ENCODE results near the gene SGPL1.
"Not testable (repeated sequence)": the region's sequence is repeated elsewhere in the genome, so short reads cannot be mapped to it uniquely, and the experiment has no call there.

Gene SGPL1

DNA sequence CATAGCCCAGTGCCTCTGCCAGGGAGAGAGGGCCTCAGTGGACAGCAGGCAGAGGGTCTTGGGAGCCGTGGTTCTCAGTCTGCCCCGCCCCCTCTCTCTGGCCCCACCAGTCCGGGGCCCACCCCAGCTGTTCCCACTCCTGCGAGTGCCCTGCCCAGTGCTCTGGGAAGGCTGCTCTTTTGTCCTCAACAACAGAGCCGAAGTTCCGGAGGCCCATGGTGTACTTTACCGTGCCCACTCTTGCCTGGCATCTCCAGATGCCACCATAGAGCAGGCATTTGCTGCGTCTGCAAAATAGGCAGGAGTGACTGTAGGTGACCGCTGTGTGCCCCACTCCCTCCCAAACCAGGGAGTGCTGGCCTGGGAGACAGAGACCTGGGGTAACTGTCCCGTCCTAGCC lies 101.9 kb downstream of the SGPL1 start:
- Mint-ChIP-seq H3K36me3 (no peaks in the 10 kb centered on the region), H3K4me3 (no peak overlapping the region), H3K27ac (no peak overlapping the region), H3K9me3 (no peaks in the 10 kb centered on the region), H3K4me1 (no peaks in the 10 kb centered on the region)
- DNase-seq (ENCODE audit: low spot score in 2 of 2) (no peak), ATAC-seq (no peak)

DNA sequence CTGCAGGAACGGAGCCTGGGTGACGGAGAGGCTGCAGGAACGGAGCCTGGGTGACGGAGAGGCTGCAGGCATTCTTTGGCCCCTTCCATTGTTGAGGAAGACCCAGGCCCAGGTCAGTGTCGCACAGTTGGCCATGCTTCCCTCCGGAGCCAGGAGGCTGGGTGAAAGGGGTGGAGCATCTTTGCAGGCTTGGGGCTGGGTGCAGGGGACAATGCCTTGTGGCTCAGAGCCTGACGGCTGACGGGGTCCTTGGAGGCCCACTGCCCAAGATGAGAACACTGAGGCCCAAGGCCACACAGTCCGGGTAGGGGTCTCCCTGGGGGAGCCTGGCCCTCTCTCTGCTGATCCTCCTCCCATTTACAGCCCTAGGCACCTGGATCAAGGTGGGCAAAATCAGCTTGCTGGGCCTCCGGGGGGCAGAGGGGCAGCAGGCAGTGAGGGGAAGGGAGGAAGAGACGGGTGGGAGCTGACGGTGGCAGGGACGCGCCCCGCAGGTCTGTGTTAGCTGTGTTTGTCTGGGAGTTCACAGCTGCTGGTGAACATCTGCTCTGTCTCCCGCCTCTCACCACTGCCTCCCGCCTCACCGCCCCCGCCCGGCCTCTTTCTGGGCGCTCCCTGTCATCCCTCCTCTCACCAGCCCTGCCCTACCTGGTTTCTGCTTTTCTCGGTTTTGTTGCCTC lies 103.2 kb downstream of the SGPL1 start:
- Mint-ChIP-seq H3K9me3 (no peaks in the 10 kb centered on the region), H3K4me1 (no peaks in the 10 kb centered on the region), H3K36me3 (no peaks in the 10 kb centered on the region), H3K27ac (no peak overlapping the region), H3K4me3 (no peak overlapping the region)
- DNase-seq (ENCODE audit: low spot score in 2 of 2), result no peak
- no peak for ATAC-seq

- ATAC-seq; H3K27ac Mint-ChIP-seq; H3K4me1 Mint-ChIP-seq; H3K9me3 Mint-ChIP-seq; H3K36me3 Mint-ChIP-seq; H3K4me3 Mint-ChIP-seq; DNase-seq (ENCODE audit: low spot score in 2 of 2): not testable (repeated sequence)
These were observed 104.2 kb downstream of the SGPL1 start for GRCh38 chr10:70919906-70920305.

GRCh38 chr10:70920519-70920918 lies 104.8 kb downstream of the SGPL1 start:
- Mint-ChIP-seq H3K4me3 (no peak overlapping the region), H3K9me3 (no peaks in the 10 kb centered on the region), H3K27ac (no peak overlapping the region), H3K4me1 (peaks cover 7% of the 10 kb centered on the region), H3K36me3 (no peaks in the 10 kb centered on the region)
- DNase-seq (ENCODE audit: low spot score in 2 of 2) (no peak), ATAC-seq (no peak)

DNA sequence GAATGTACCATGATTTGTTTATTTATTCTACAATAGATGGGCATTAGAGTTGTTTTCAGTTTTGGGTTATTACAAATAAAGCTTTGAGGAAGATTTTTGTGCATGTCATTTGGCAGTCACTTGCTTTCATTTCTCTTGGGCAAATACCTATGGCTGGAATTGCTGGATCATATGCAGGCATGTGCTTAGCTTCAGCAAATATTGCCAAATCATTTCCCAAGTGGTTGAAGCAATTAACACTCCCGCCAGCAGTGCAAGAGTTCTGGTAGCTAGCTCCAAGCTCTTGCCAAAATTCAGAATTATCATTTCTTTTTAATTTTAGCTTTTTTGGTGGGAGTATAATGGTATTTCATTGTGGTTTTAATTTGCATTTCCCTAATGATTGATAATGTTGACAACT lies 105.5 kb downstream of the SGPL1 start:
- H3K4me1 Mint-ChIP-seq, result peaks cover 8% of the 10 kb centered on the region
- no peak overlapping the region for H3K4me3 Mint-ChIP-seq
- H3K9me3 Mint-ChIP-seq, result no peaks in the 10 kb centered on the region
- H3K36me3 Mint-ChIP-seq, result no peaks in the 10 kb centered on the region
- no peak for ATAC-seq
- H3K27ac Mint-ChIP-seq, result no peak overlapping the region
- no peak for DNase-seq (ENCODE audit: low spot score in 2 of 2)

- ATAC-seq, result no peak
- no peaks in the 10 kb centered on the region for H3K9me3 Mint-ChIP-seq
- no peak overlapping the region for H3K4me3 Mint-ChIP-seq
- no peak overlapping the region for H3K27ac Mint-ChIP-seq
- DNase-seq (ENCODE audit: low spot score in 2 of 2), result no peak
- H3K36me3 Mint-ChIP-seq, result no peaks in the 10 kb centered on the region
- H3K4me1 Mint-ChIP-seq, result peaks cover 8% of the 10 kb centered on the region
These were observed 107.9 kb downstream of the SGPL1 start for GRCh38 chr10:70923696-70924095.

DNA sequence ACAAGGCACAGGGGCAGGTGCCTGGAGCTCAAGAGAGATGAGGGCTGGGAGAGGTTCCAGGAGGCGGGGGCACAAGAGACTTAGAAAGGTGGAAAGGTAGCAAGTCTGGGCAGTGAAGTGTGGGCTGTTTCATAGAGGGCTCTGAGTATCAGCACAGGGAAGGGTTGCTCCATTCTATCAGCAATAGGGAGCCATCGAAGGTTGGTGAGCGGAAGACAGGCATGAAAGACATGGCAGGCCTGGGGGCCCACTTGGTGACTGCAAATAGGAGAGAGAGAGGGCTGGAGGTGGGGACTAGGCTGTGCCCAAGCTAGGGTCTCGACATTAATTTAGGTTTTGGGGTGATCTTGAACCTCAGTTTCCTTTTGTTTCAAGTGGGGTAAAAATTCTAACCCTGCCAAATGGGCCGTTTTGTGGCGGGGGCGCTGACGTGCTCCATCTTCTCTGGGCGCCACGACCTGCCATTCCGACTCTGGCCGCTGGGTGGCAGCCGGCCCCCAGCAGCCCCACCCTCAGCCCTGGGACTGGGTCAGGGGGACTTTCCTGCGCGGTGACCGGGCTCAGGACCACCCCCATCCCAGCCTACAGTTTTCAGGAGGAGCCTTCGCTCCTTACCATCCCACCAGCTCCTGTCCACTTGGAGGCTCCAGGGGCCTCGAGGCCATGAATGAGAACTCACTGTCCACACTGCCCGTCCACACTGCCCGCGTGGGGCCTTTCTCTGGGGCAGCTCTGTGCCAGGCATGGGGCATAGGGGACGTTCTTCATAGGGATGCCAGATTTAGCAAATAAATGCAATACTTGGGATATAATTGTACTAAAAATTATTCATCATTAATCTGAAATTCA lies 109.9 kb downstream of the SGPL1 start:
- peak; percentile 64 for ATAC-seq
- Mint-ChIP-seq H3K9me3 (no peaks in the 10 kb centered on the region), H3K36me3 (no peaks in the 10 kb centered on the region), H3K4me3 (no peak overlapping the region), H3K4me1 (peaks cover 8% of the 10 kb centered on the region), H3K27ac (peak overlapping the region; percentile 26)
- peak; percentile 67 to 79 for DNase-seq (ENCODE audit: low spot score in 2 of 2)

GRCh38 chr10:70926226-70927000 lies 110.7 kb downstream of the SGPL1 start:
- Mint-ChIP-seq H3K4me3 (no peak overlapping the region), H3K27ac (no peak overlapping the region), H3K4me1 (peaks cover 11% of the 10 kb centered on the region), H3K36me3 (no peaks in the 10 kb centered on the region), H3K9me3 (no peaks in the 10 kb centered on the region)
- DNase-seq (ENCODE audit: low spot score in 2 of 2) (no peak), ATAC-seq (no peak)

- Mint-ChIP-seq H3K36me3 (no peaks in the 10 kb centered on the region), H3K9me3 (no peaks in the 10 kb centered on the region), H3K4me1 (peaks cover 14% of the 10 kb centered on the region), H3K4me3 (no peak overlapping the region), H3K27ac (peak overlapping the region; percentile 19)
- ATAC-seq (no peak), DNase-seq (ENCODE audit: low spot score in 2 of 2) (no peak)
These were observed 111.6 kb downstream of the SGPL1 start for GRCh38 chr10:70927189-70927943.

GRCh38 chr10:70928140-70928539 lies 112.4 kb downstream of the SGPL1 start:
- Mint-ChIP-seq H3K36me3 (no peaks in the 10 kb centered on the region), H3K27ac (peak overlapping the region; percentile 19), H3K4me1 (peaks cover 14% of the 10 kb centered on the region), H3K4me3 (no peak overlapping the region), H3K9me3 (no peaks in the 10 kb centered on the region)
- DNase-seq (ENCODE audit: low spot score in 2 of 2) (no peak), ATAC-seq (no peak)

- H3K4me1 Mint-ChIP-seq, result peaks cover 8% of the 10 kb centered on the region
- ATAC-seq (no peak), DNase-seq (ENCODE audit: low spot score in 2 of 2) (no peak)
- H3K36me3 Mint-ChIP-seq, result no peaks in the 10 kb centered on the region
- H3K27ac Mint-ChIP-seq, result no peak overlapping the region
- no peaks in the 10 kb centered on the region for H3K9me3 Mint-ChIP-seq
- H3K4me3 Mint-ChIP-seq, result no peak overlapping the region
These were observed 114.7 kb downstream of the SGPL1 start for GRCh38 chr10:70930263-70931000.

Measured in stimulated activated effector memory CD8-positive, alpha-beta T cell treated with anti-CD3 and anti-CD28 coated beads, Interleukin-12 subunit alpha, Interleukin-12 subunit beta, amount 100 ng/mL, for 72 hours (primary cell).